IMR-90 (cell line): ENCODE data around the gene POLR3K. TPM values are rescaled to one million over a fixed set of nuclear protein-coding genes. Genes with fewer than 3 reads are reported as not detected.

Source experiments
- ATAC-seq: fragments of 200-7000 bp; cut with Tn5 transposase; 2 replicates; pipeline ENCODE4 v1.9.1; 2020; ENCODE audit warnings: low read depth, mild to moderate bottlenecking, moderate library complexity
- BruUV-seq: library from RNA; stranded (reverse); fragments of 400-500 nt; replicated peaks from 2 replicates; lab custom pipeline; 2021; lab: Mats Ljungman, UMichigan
- CTCF ChIA-PET: fragments of 300-600 bp; formaldehyde crosslinking; extraction: SDS; loops from one replicate; lab custom pipeline; 2021; ENCODE audit warnings: antibody characterized with exemption; lab: Yijun Ruan, JAX
- POLR2A ChIA-PET: fragments of 300-600 bp; sonication (Branson Sonifier 250); formaldehyde crosslinking; loops from one replicate; lab custom pipeline; 2022; ENCODE audit warnings: antibody characterized with exemption; ENCODE audit not compliant: unreplicated experiment; lab: Charles Lee
- DNase-seq: peaks from one replicate; pipeline ENCODE4 v3.0.0; 2013
- H2AFZ ChIP-seq: replicated peaks from 2 replicates; pipeline ENCODE3; 2013; ENCODE audit warnings: low read length, mild to moderate bottlenecking; ENCODE audit not compliant: poor library complexity
- H2AK5ac ChIP-seq: 2 replicates; pipeline ENCODE4 v1.6.1; 2013; ENCODE audit warnings: low read depth, low read length, inconsistent platforms
- H2AK9ac ChIP-seq: replicated peaks from 2 replicates; pipeline ENCODE3; 2013; ENCODE audit warnings: mild to moderate bottlenecking, low read depth, low read length, moderate library complexity; ENCODE audit not compliant: poor library complexity
- H2BK120ac ChIP-seq: 2 replicates; pipeline ENCODE4 v1.6.1; 2013; ENCODE audit warnings: low read depth, low read length, inconsistent platforms
- H2BK15ac ChIP-seq: 3 replicates; pipeline ENCODE4 v1.6.1; 2013; ENCODE audit warnings: low read depth, low read length, inconsistent platforms
- H2BK20ac ChIP-seq: 2 replicates; pipeline ENCODE4 v1.6.1; 2013; ENCODE audit warnings: low read depth, mild to moderate bottlenecking, inconsistent platforms, low read length, moderate library complexity
- H2BK5ac ChIP-seq: 2 replicates; pipeline ENCODE4 v1.6.1; 2013; ENCODE audit warnings: mild to moderate bottlenecking, low read depth, low read length, inconsistent platforms; ENCODE audit not compliant: poor library complexity, severe bottlenecking
- H3K14ac ChIP-seq: replicated peaks from 2 replicates; pipeline ENCODE4 v1.6.1; 2013; ENCODE audit warnings: low read depth, low read length, inconsistent platforms
- H3K18ac ChIP-seq: 2 replicates; pipeline ENCODE4 v1.6.1; 2013; ENCODE audit warnings: low read depth, low read length, control low read depth
- H3K23ac ChIP-seq: 2 replicates; pipeline ENCODE4 v1.6.1; 2013; ENCODE audit warnings: low read depth, low read length, inconsistent platforms
- H3K27ac ChIP-seq: 2 replicates; pipeline ENCODE4 v1.5.1; 2013; ENCODE audit warnings: mild to moderate bottlenecking, control low read depth, low read length; ENCODE audit not compliant: insufficient read depth
- H3K27me3 ChIP-seq: 2 replicates; pipeline ENCODE4 v1.6.1; 2013; ENCODE audit warnings: low read length; ENCODE audit not compliant: control insufficient read depth, insufficient read depth
- H3K36me3 ChIP-seq: 2 replicates; pipeline ENCODE4 v1.6.1; 2013; ENCODE audit warnings: low read length, mixed read lengths; ENCODE audit not compliant: control insufficient read depth, insufficient read depth
- H3K4ac ChIP-seq: 2 replicates; pipeline ENCODE4 v1.6.1; 2013; ENCODE audit warnings: low read depth, low read length, inconsistent platforms
- H3K4me1 ChIP-seq: 2 replicates; pipeline ENCODE4 v1.6.1; 2013; ENCODE audit warnings: low read length, mixed read lengths; ENCODE audit not compliant: control insufficient read depth, insufficient read depth
- H3K4me2 ChIP-seq: 2 replicates; pipeline ENCODE4 v1.6.1; 2013; ENCODE audit warnings: low read depth, mild to moderate bottlenecking, control low read depth, low read length, moderate library complexity
- H3K4me3 ChIP-seq: 2 replicates; pipeline ENCODE4 v1.5.1; 2013; ENCODE audit warnings: low read depth, mild to moderate bottlenecking, control low read depth, low read length, moderate library complexity; ENCODE audit not compliant: insufficient read depth
- H3K56ac ChIP-seq: 2 replicates; pipeline ENCODE4 v1.6.1; 2013; ENCODE audit warnings: low read length, inconsistent platforms; ENCODE audit not compliant: insufficient read depth; ENCODE audit errors: extremely low read depth
- H3K79me1 ChIP-seq, 2 experiments: 2 replicates each; pipeline ENCODE4 v1.6.1; 2013; ENCODE audit warnings: low read length in 2 of 2, inconsistent platforms in 1 of 2, low read depth in 1 of 2
- H3K9ac ChIP-seq: 2 replicates; pipeline ENCODE4 v1.6.1; 2013; ENCODE audit warnings: low read depth, low read length, control low read depth
- H3K9me1 ChIP-seq: 2 replicates; pipeline ENCODE4 v1.6.1; 2013; ENCODE audit warnings: low read length, inconsistent platforms; ENCODE audit not compliant: insufficient read depth
- H3K9me3 ChIP-seq: 2 replicates; pipeline ENCODE4 v1.6.1; 2013; ENCODE audit warnings: low read length; ENCODE audit not compliant: control insufficient read depth, insufficient read depth
- H4K20me1 ChIP-seq: 2 replicates; pipeline ENCODE4 v1.6.1; 2013; ENCODE audit warnings: low read length, inconsistent platforms; ENCODE audit not compliant: insufficient read depth
- H4K5ac ChIP-seq: 2 replicates; pipeline ENCODE4 v1.6.1; 2013; ENCODE audit warnings: mild to moderate bottlenecking, low read depth, low read length, control low read depth
- H4K8ac ChIP-seq, 2 experiments: 2 replicates each; pipeline ENCODE4 v1.6.1; 2013; ENCODE audit warnings: low read depth in 2 of 2, low read length in 2 of 2, control low read depth in 1 of 2, inconsistent platforms in 1 of 2
- H4K91ac ChIP-seq: 2 replicates; pipeline ENCODE4 v1.6.1; 2013; ENCODE audit warnings: low read depth, low read length, inconsistent platforms; ENCODE audit not compliant: insufficient read depth
- BHLHE40 ChIP-seq: fragments of 150-350 bp; IDR thresholded peaks from 2 replicates; pipeline ENCODE4 v1.6.1; 2016; ENCODE audit warnings: mild to moderate bottlenecking, low read depth, low read length
- CEBPB ChIP-seq: IDR thresholded peaks from 2 replicates; pipeline ENCODE4 v1.6.1; 2012; ENCODE audit warnings: low read depth, low read length, improper control_type of control experiment
- CHD1 ChIP-seq: IDR thresholded peaks from 2 replicates; pipeline ENCODE4 v1.6.1; 2012; ENCODE audit warnings: low read depth, low read length, improper control_type of control experiment
- FOS ChIP-seq: fragments of 150-350 bp; IDR thresholded peaks from 2 replicates; pipeline ENCODE4 v1.6.1; 2016; ENCODE audit warnings: low read depth, low read length
- MAFK ChIP-seq: IDR thresholded peaks from 2 replicates; pipeline ENCODE4 v1.6.1; 2012; ENCODE audit warnings: low read depth, low read length, improper control_type of control experiment
- MAZ ChIP-seq: IDR thresholded peaks from 2 replicates; pipeline ENCODE4 v1.6.1; 2012; ENCODE audit warnings: low read depth, mild to moderate bottlenecking, low read length, improper control_type of control experiment, moderate library complexity, borderline replicate concordance
- MXI1 ChIP-seq: IDR thresholded peaks from 2 replicates; pipeline ENCODE4 v1.6.1; 2012; ENCODE audit warnings: low read depth, mild to moderate bottlenecking, low read length, moderate library complexity, borderline replicate concordance
- NFE2L2 ChIP-seq: fragments of 150-350 bp; IDR thresholded peaks from 2 replicates; pipeline ENCODE4 v1.6.1; 2016; ENCODE audit warnings: low read depth, mild to moderate bottlenecking, low read length
- POLR2A ChIP-seq: IDR thresholded peaks from 2 replicates; pipeline ENCODE4 v1.6.1; 2012; ENCODE audit warnings: mild to moderate bottlenecking, low read depth, low read length
- RAD21 ChIP-seq: IDR thresholded peaks from 2 replicates; pipeline ENCODE4 v1.6.1; 2012; ENCODE audit warnings: low read length, improper control_type of control experiment
- RCOR1 ChIP-seq: IDR thresholded peaks from 2 replicates; pipeline ENCODE4 v1.6.1; 2012; ENCODE audit warnings: mild to moderate bottlenecking, low read length, improper control_type of control experiment; ENCODE audit not compliant: insufficient replicate concordance
- RFX5 ChIP-seq: IDR thresholded peaks from 2 replicates; pipeline ENCODE4 v1.8.0; 2012; ENCODE audit warnings: low read depth, mild to moderate bottlenecking, low read length, moderate library complexity
- SMC3 ChIP-seq: fragments of 150-350 bp; IDR thresholded peaks from 2 replicates; pipeline ENCODE4 v1.6.1; 2016; ENCODE audit warnings: low read depth, mild to moderate bottlenecking, antibody characterized with exemption, low read length, moderate library complexity
- USF2 ChIP-seq: fragments of 150-350 bp; IDR thresholded peaks from 2 replicates; pipeline ENCODE4 v1.6.1; 2017; ENCODE audit warnings: mild to moderate bottlenecking, antibody characterized with exemption, low read length, low read depth
- WGBS, 2 experiments: methylation state at CpG; one replicate each; pipeline versions ENCODE4 v1.1.5 to v1.1.7; 2013; ENCODE audit warnings: missing lambda C conversion rate in 2 of 2; ENCODE audit not compliant: insufficient read length in 1 of 2; ENCODE audit errors: extremely low coverage in 2 of 2; 5-methylcytosine and 5-hydroxymethylcytosine counted together
- dilution Hi-C: fragments of 300-500 bp; cut with HindIII; formaldehyde crosslinking; loops from one replicate; pipeline ENCODE4 v1.14.3; 2018; ENCODE audit warnings: low sequenced_read_pairs; ENCODE audit not compliant: unreplicated experiment
- in situ Hi-C: fragments of 300-500 bp; cut with MboI; formaldehyde crosslinking; loops from 3 replicates; pipeline ENCODE4 v1.14.3; 2019; ENCODE audit warnings: low sequenced_read_pairs, inconsistent platforms, mixed read lengths
- intact Hi-C: fragments of 100-400 bp; cut with micrococcal nuclease; formaldehyde crosslinking; loops from 2 replicates; pipeline ENCODE4 v1.10.0; 2022
- polyA plus RNA-seq, 3 experiments: library from polyadenylated mRNA; depleted of rRNA; stranded (reverse); fragments of >200 nt; gene quantifications; 2 replicates each; pipeline ENCODE4 v1.2.3, GENCODE V29; 2012; ENCODE audit warnings: low replicate concordance in 1 of 3
- total RNA-seq: library from RNA; depleted of rRNA; stranded (reverse); fragments of >200 nt; gene quantifications from 2 replicates; pipeline ENCODE4 v1.2.3, GENCODE V29; 2012
- TF ChIP-seq, protein P1 (sequence below): fragments of 150-350 bp; IDR thresholded peaks from 2 replicates; pipeline ENCODE4 v1.6.1; 2016; ENCODE audit warnings: low read depth, mild to moderate bottlenecking, low read length, moderate library complexity, borderline replicate concordance
- TF ChIP-seq, protein P2 (sequence below): conservative IDR thresholded peaks from 2 replicates; pipeline ENCODE4 v1.5.1; 2012; ENCODE audit warnings: mild to moderate bottlenecking, low read depth, low read length, improper control_type of control experiment

POLR3K gene
- total and polyA plus RNA-seq, 2 of the 4 experiments (the other 2 are of a cell fraction) = 9.0 to 39.5 TPM

DNA sequence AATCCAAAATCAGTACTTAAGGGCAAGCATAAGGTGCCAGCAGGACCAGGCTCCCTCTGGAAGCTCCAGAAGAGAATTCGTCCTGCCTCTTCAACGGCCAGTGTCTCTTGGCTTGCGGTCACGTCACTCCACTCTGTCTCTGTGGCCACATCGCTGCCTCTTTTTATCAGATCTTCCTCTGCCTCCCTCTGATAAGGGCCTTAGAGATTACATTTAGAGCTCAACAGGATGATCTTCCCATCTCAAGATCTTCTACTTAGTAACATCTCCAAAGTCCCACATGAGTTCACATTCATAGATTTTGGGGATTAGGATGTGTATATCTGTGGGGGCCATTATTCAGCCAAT lies 41.5 kb upstream of the POLR3K start:
- H2BK120ac ChIP-seq = no peak overlapping the region
- DNase-seq (no peak), ATAC-seq (no peak)
- H3K9me3 ChIP-seq = no peaks in the 10 kb centered on the region
- no peak overlapping the region for H2BK5ac ChIP-seq
- H3K4me3 ChIP-seq = no peak overlapping the region
- no TSS peak for BruUV-seq
- H2AK5ac ChIP-seq = no peak overlapping the region
- H3K27me3 ChIP-seq = no peaks in the 10 kb centered on the region
- ChIA-PET POLR2A (no interaction called here), CTCF (interaction anchor here (0.7 to 2.1 kb wide), 2 partner anchors 29 to 32 kb away, joined by 3 to 16 read pairs; no protein-coding TSS in a partner anchor)
- intact Hi-C loops (no loop called here), dilution Hi-C loops (no loop called here), in situ Hi-C loops (no loop called here)
- H3K56ac ChIP-seq = no peak overlapping the region
- H3K36me3 ChIP-seq = peaks cover 44% of the 10 kb centered on the region
- no peak overlapping the region for H2BK15ac ChIP-seq
- no peak overlapping the region for H2AFZ ChIP-seq
- peaks cover 24% of the 10 kb centered on the region for H4K20me1 ChIP-seq
- H3K79me1 ChIP-seq = peaks cover 5 to 49% of the 10 kb centered on the region in 2 experiments; a peak in 3 of 4 replicates
- no peak overlapping the region for H2BK20ac ChIP-seq
- H3K23ac ChIP-seq = no peak overlapping the region
- no peaks in the 10 kb centered on the region for H3K9me1 ChIP-seq
- no peak overlapping the region for H3K4ac ChIP-seq
- no peak overlapping the region for H3K27ac ChIP-seq
- H3K4me2 ChIP-seq = no peak overlapping the region
- no peak overlapping the region for H2AK9ac ChIP-seq
- peaks cover 3% of the 10 kb centered on the region for H3K4me1 ChIP-seq
- H3K14ac ChIP-seq = no peak overlapping the region
- H3K18ac ChIP-seq = no peak overlapping the region
- WGBS, 2 experiments = 96% methylated on average over 4 of the region's 5 CpGs; no CpG with 5 or more reads in 1 of the 2 experiments
- TF ChIP-seq FOS = no peak
- no peak for TF ChIP-seq MAFK
- TF ChIP-seq, protein P1, sequence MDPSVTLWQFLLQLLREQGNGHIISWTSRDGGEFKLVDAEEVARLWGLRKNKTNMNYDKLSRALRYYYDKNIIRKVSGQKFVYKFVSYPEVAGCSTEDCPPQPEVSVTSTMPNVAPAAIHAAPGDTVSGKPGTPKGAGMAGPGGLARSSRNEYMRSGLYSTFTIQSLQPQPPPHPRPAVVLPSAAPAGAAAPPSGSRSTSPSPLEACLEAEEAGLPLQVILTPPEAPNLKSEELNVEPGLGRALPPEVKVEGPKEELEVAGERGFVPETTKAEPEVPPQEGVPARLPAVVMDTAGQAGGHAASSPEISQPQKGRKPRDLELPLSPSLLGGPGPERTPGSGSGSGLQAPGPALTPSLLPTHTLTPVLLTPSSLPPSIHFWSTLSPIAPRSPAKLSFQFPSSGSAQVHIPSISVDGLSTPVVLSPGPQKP = no peak
- TF ChIP-seq SMC3 = no peak
- TF ChIP-seq MAZ = no peak
- TF ChIP-seq, protein P2, sequence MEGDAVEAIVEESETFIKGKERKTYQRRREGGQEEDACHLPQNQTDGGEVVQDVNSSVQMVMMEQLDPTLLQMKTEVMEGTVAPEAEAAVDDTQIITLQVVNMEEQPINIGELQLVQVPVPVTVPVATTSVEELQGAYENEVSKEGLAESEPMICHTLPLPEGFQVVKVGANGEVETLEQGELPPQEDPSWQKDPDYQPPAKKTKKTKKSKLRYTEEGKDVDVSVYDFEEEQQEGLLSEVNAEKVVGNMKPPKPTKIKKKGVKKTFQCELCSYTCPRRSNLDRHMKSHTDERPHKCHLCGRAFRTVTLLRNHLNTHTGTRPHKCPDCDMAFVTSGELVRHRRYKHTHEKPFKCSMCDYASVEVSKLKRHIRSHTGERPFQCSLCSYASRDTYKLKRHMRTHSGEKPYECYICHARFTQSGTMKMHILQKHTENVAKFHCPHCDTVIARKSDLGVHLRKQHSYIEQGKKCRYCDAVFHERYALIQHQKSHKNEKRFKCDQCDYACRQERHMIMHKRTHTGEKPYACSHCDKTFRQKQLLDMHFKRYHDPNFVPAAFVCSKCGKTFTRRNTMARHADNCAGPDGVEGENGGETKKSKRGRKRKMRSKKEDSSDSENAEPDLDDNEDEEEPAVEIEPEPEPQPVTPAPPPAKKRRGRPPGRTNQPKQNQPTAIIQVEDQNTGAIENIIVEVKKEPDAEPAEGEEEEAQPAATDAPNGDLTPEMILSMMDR = no peak
- TF ChIP-seq RAD21 = no peak
- TF ChIP-seq POLR2A = no peak
- no peak for TF ChIP-seq MXI1
- TF ChIP-seq CEBPB = no peak
- no peak for TF ChIP-seq NFE2L2
- no peak for TF ChIP-seq USF2
- no peak for TF ChIP-seq BHLHE40
- TF ChIP-seq RFX5 = no peak
- TF ChIP-seq CHD1 = no peak
- TF ChIP-seq RCOR1 = no peak
- H3K9ac ChIP-seq = no peak overlapping the region
- no peak overlapping the region for H4K91ac ChIP-seq
- no peak overlapping the region for H4K5ac ChIP-seq
- H4K8ac ChIP-seq = no peak overlapping the region
